ENCODE results near the gene FAM120B.

- TF ChIP-seq EZH2 (IDR thresholded peaks at IDR 0.05; ENCODE audit: insufficient read depth, poor library complexity, severe bottlenecking) (no peak), EZH2phosphoT487 (IDR thresholded peaks at IDR 0.05; ENCODE audit: insufficient read depth, low read depth) (no peak)
Measured at GRCh38 chr6:170276369-170277057, 30.0 kb upstream of the FAM120B start.
